ENCODE measurements around the gene ILF3. TPM values are rescaled to one million over a fixed set of nuclear protein-coding genes. Genes with fewer than 3 reads are reported as not detected.

Gene ILF3
- total and polyA plus RNA-seq, 5 experiments from 2014 or later: 79.6 to 391 (median 99.1) TPM

DNA sequence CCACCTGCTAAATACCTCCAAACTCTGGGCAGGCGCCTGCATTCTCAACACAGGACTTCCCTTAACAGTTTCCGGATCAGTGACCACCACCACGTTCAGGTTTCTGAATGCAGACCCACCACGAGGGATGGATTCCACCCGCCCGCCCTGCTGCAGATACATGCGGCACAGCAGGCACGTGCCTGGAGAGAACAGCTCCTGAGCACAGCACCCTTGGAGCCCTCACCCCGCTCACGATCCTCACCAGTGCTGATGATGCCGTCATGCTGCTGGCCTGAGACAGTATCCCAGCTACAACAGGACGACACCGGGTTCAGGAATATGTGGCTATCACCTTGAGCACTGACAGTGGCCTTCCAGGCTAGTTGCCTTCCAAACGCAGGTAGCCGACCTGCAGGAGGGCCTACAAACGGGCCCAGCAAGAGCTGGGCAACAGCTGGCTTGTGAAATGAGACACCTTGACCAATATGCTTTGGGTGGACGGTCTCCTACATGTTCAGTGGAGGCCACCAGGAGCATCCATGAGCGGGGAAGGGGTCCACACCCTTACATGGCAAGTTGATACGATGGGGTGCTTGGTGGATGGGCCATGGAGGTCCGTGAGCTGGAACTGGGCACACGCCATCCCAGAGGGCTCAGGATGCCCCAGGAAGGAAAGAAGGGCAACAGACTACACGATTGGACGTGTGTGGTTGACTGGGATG lies 37.2 kb downstream of the ILF3 start:
- ATAC-seq (no peak), DNase-seq (no peak)
- POLR2A ChIA-PET: interaction anchor here (0.6 kb wide), 1 partner anchor 146 kb away, joined by 4 read pairs; no protein-coding TSS in a partner anchor
- Mint-ChIP-seq H3K4me1 (peaks cover 13 to 21% (median 15%) of the 10 kb centered on the region in 4 donors), H3K27ac (peak overlapping the region in 5 of 10 donors; percentile 16 to 79 (median 55)), H3K36me3 (peaks cover 0 to 46% (median 6%) of the 10 kb centered on the region in 3 donors), H3K4me3 (no peak overlapping the region), H3K9me3 (no peaks in the 10 kb centered on the region), H3K27me3 (no peaks in the 10 kb centered on the region)

DNA sequence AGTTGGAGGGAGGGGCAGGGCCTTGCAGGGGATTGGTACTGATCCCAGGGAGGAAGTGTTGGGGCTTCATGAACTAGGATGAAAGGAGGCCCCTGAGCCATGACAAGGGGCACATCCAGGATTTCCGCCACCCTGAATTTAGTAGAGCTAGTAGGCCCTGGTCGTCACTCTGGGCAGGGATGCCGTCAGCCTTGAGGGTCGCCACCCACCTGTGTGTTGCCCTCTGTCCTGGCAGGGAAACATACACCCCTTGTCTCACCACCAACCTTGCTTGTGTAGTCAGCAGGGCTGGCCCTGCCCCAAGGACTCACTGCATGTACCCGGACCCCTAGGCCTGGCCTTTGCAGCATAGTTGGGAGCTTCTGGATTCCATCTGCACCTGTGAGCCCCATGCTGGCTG lies 37.7 kb downstream of the ILF3 start:
- DNase-seq (no peak), ATAC-seq (no peak)
- Mint-ChIP-seq H3K27ac (peak overlapping the region in 4 of 10 donors; percentile 16 to 79 (median 66)), H3K9me3 (no peaks in the 10 kb centered on the region), H3K36me3 (peaks cover 0 to 43% (median 6%) of the 10 kb centered on the region in 3 donors), H3K4me3 (no peak overlapping the region), H3K27me3 (peaks cover 0 to 3% (median 0%) of the 10 kb centered on the region in 5 donors), H3K4me1 (peaks cover 16 to 25% (median 18%) of the 10 kb centered on the region in 4 donors)
- POLR2A ChIA-PET: interaction anchor here (1.3 kb wide), 1 partner anchor 37 kb away, joined by 5 read pairs; no protein-coding TSS in a partner anchor

DNA sequence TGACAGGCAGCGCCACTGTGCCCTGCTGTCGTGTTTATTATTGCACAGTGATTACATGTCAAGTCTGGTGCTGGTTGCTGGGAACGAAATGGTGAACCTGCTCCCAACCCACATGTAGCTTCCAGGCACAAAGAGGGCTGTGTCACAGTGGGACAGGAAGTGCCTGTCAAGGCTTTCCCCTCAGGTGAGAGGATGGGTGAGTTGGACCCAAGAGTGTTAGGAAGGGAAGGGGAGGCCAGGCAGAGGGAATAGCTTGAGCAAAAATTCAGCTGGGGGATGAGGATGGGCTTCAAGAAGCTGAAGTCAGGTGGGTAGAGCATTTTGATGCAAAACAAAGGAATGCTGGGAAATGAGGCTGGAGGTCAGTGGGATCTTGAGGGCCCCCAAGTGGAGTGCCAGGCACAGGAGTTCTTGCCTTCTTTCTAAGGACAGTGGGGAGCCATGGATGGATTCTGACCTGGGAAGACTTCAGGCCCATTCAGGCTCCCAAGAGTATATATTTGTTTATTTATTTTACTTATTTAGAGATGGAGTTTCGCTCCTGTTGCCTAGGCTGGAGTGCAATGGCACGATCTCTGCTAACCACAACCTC lies 38.6 kb downstream of the ILF3 start:
- H3K36me3 Mint-ChIP-seq: peaks cover 0 to 39% (median 6%) of the 10 kb centered on the region in 3 donors
- H3K4me3 Mint-ChIP-seq: peak overlapping the region in 2 of 10 donors; percentile 2 to 10
- peak overlapping the region in 6 of 10 donors; percentile 4 to 89 (median 57) for H3K27ac Mint-ChIP-seq
- POLR2A ChIA-PET: interaction anchor here (1.1 to 1.3 kb wide), 2 partner anchors 8 to 38 kb away, joined by 3 to 5 read pairs; partner anchors contain the start of gene QTRT1
- ATAC-seq: no peak
- H3K27me3 Mint-ChIP-seq: peaks cover 0 to 3% (median 0%) of the 10 kb centered on the region in 5 donors
- DNase-seq: no peak
- H3K4me1 Mint-ChIP-seq: peaks cover 16 to 25% (median 18%) of the 10 kb centered on the region in 4 donors
- no peaks in the 10 kb centered on the region for H3K9me3 Mint-ChIP-seq

GRCh38 chr19:10694706-10695307 lies 40.7 kb downstream of the ILF3 start:
- H3K9me3 Mint-ChIP-seq: no peaks in the 10 kb centered on the region
- peaks cover 0 to 3% (median 0%) of the 10 kb centered on the region in 5 donors for H3K27me3 Mint-ChIP-seq
- H3K27ac Mint-ChIP-seq: peak overlapping the region in 1 of 10 donors; percentile 96
- DNase-seq (no peak), ATAC-seq (no peak)
- POLR2A ChIA-PET: interaction anchor here (0.6 to 2.1 kb wide), 3 partner anchors 23 to 140 kb away, joined by 3 to 8 read pairs (median 7); partner anchors contain the start of gene DNM2
- H3K36me3 Mint-ChIP-seq: peaks cover 0 to 20% (median 2%) of the 10 kb centered on the region in 3 donors
- peak overlapping the region in 6 of 10 donors; percentile 80 to 98 (median 88) for H3K4me3 Mint-ChIP-seq
- H3K4me1 Mint-ChIP-seq: peaks cover 14 to 25% (median 18%) of the 10 kb centered on the region in 4 donors

DNA sequence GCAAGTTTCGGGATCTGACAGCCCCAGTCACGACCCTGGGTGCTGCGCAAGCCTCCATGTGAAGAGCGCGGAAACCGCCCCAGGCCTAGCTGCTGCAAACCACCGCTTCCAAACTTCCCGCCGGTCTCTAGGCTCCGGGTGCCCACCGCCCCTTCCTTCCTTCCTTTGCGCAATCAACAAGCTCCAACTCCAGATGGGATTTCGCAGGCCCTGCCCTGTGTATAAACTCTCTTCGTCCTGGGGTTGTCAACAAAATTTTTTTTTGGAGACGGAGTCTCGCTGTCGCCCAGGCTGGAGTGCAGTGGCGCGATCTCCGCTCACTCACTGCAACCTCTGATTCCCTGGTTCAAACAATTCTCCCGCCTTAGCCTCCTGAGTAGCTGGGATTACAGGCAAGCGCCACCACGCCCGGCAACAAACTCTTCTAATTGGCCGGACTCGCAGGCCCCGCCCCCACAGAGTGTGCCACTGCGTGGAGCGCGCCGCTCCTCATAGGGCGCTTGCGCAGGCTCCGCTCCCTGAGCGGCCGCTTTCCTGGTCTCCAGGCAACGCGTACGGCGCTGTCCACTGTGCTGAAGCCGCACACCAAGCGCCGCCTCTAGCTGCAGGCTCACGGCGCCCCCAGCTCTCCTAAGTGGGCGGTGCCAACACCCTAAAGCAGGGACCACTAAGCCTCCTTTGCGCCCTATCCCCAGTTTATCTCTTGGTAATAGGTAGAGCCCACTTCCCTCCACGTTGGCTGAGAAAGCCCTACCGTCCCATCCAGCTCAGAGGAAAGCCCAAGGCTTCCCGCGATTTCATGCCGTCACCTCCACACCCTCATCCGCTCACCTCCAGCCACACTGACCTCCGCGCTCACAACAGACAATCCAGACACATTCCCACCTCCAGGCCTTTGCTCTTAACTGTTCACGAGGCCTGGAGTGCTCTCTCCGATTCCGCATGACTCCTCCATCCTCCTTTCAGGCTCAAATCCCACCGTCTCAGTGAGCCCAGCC lies 41.6 kb downstream of the ILF3 start:
- ATAC-seq: peak; percentile 92 to 96
- H3K36me3 Mint-ChIP-seq: peaks cover 0 to 12% (median 2%) of the 10 kb centered on the region in 3 donors
- no peaks in the 10 kb centered on the region for H3K9me3 Mint-ChIP-seq
- DNase-seq: peak; percentile 80 to 92 (median 86)
- peak overlapping the region; percentile 78 to 98 (median 88) for H3K4me3 Mint-ChIP-seq
- H3K4me1 Mint-ChIP-seq: peaks cover 11 to 25% (median 18%) of the 10 kb centered on the region in 4 donors
- peaks cover 0 to 3% (median 0%) of the 10 kb centered on the region in 5 donors for H3K27me3 Mint-ChIP-seq
- POLR2A ChIA-PET: interaction anchor here (0.5 to 2.1 kb wide), 8 partner anchors 22 to 451 kb away, joined by 3 to 8 read pairs (median 5); partner anchors contain the start of gene DNM2
- H3K27ac Mint-ChIP-seq: peak overlapping the region in 9 of 10 donors; percentile 20 to 96 (median 71)

DNA sequence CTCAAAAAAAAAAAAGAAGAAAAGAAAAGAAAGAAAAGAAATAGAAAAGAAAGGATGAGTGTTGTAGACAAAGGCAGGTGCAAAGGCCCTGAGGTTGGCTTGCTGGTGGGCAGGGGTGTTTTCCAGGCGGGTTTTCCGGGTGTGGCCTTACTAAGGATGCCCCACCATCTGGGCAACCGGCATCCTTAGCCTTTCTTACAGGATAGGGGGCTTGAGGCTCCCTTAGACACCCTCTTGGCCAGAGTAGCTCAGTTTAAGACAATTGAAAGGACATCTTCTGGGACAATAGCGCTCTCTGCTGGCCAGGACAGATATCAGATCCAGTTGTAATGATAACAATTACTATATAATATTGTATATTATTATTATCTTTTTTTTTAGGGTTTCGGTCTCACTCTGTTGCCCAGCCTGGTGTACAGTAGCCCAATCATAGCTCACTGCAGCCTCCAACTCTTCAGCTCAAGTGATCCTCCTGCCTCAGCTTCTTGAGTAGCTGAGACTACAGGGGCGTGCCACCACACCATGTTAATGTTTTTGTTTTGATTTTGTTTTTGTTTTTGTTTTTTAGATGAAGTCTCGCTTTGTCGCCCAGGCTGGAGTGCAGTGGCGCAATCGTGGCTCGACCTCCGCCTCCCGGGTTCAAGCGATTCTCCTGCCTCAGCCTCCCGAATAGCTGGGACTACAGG lies 45.6 kb downstream of the ILF3 start:
- H3K36me3 Mint-ChIP-seq: peaks cover 0 to 5% (median 0%) of the 10 kb centered on the region in 3 donors
- no peak for ATAC-seq
- POLR2A ChIA-PET: interaction anchor here (0.6 to 5.5 kb wide), 5 partner anchors 18 to 159 kb away, joined by 3 to 36 read pairs (median 5); partner anchors contain the start of gene DNM2

GRCh38 chr19:10701955-10702525 lies 47.9 kb downstream of the ILF3 start:
- POLR2A ChIA-PET: interaction anchor here (0.5 to 5.5 kb wide), 19 partner anchors 9 to 486 kb away, joined by 3 to 36 read pairs (median 4); partner anchors contain the start of genes DNM2 and TMED1
- Mint-ChIP-seq H3K4me3 (peak overlapping the region; percentile 88 to 98 (median 96)), H3K27ac (peak overlapping the region; percentile 8 to 94 (median 84)), H3K27me3 (peaks cover 0 to 4% (median 0%) of the 10 kb centered on the region in 5 donors), H3K36me3 (peaks cover 0 to 13% (median 0%) of the 10 kb centered on the region in 3 donors), H3K4me1 (peaks cover 6 to 14% (median 13%) of the 10 kb centered on the region in 4 donors), H3K9me3 (no peaks in the 10 kb centered on the region)
- peak; percentile 25 to 29 for ATAC-seq
- DNase-seq: peak in 1 of 10 donors; percentile 16

More for the DNA sequence above, 45.6 kb downstream of the ILF3 start:
- peak; percentile 36 to 79 (median 62) for DNase-seq
- H3K27me3 Mint-ChIP-seq: peaks cover 0 to 4% (median 0%) of the 10 kb centered on the region in 5 donors
- peak overlapping the region in 2 of 10 donors; percentile 4 to 20 for H3K4me3 Mint-ChIP-seq
- H3K4me1 Mint-ChIP-seq: peaks cover 15 to 33% (median 31%) of the 10 kb centered on the region in 4 donors
- no peaks in the 10 kb centered on the region for H3K9me3 Mint-ChIP-seq
- peak overlapping the region in 1 of 10 donors; percentile 27 for H3K27ac Mint-ChIP-seq

DNA sequence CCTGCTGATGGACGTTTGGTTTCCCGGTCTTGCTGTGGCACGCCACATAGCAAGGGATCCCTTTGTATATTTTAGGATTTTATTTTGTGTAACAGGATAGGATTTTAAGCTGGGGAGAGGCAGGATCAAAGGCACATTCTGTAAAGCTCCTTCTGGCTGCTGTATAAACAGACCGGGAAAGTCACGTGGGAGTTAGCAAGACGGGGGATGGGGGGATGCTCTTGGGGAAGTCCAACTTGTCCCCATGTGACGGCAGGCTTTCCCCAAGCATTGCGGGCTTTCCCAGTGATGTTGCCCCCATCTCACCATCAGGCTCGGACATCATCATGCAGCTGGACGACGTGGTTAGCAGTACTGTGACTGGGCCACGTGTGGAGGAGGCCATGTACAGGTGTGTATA lies 52.8 kb downstream of the ILF3 start:
- Mint-ChIP-seq H3K27me3 (no peaks in the 10 kb centered on the region), H3K27ac (no peak overlapping the region), H3K4me3 (no peak overlapping the region), H3K4me1 (peaks cover under 1 to 6% (median 4%) of the 10 kb centered on the region in 4 donors), H3K36me3 (peaks cover 0 to 36% (median 0%) of the 10 kb centered on the region in 3 donors), H3K9me3 (no peaks in the 10 kb centered on the region)
- POLR2A ChIA-PET: interaction anchor here (0.6 to 0.7 kb wide), 2 partner anchors 48 to 49 kb away, joined by 4 read pairs; no protein-coding TSS in a partner anchor
- no peak for DNase-seq
- ATAC-seq: no peak

DNA sequence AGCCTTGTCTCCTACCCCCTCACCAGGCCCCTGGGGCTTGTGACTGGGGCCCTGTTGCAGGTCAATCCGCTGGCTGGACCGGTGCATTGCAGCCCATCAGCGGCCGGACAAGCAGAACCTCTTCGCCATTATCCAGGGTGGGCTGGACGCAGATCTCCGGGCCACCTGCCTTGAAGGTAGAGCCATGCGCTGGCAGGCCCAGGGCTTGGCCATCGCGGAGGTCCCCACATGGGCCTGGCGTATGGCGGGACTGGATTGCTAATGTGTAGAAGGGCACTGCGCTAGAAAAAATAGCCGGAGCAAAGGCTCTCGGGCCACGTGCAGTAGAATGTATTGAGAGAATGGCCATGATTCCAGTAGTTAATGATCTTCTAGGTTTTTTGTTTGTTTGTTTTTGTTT lies 53.3 kb downstream of the ILF3 start:
- DNase-seq (no peak), ATAC-seq (no peak)
- H3K36me3 Mint-ChIP-seq: peaks cover 0 to 38% (median 0%) of the 10 kb centered on the region in 3 donors
- peaks cover 0 to 2% (median 0%) of the 10 kb centered on the region in 4 donors for H3K4me1 Mint-ChIP-seq
- H3K4me3 Mint-ChIP-seq: no peak overlapping the region
- H3K27me3 Mint-ChIP-seq: no peaks in the 10 kb centered on the region
- H3K9me3 Mint-ChIP-seq: no peaks in the 10 kb centered on the region
- POLR2A ChIA-PET: no interaction called here
- H3K27ac Mint-ChIP-seq: no peak overlapping the region

DNA sequence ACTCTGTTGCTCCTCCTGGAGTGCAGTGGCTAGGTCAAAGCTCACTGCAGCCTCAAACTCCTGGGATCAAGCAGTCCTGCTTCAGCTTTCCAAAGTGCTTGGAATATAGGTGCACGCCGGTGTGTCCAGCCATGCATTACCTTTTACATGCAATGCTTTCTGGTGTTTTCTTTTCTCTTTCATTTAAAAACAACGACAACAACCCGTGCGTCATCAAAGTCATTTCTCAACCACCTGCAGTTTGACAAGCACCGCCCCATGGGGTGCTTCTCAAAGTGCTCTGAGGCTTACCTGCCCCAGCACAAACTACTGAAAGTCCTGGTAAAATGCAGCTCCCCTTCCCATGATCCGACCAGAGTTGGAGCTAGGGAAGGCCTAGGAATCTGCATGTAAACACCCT lies 54.1 kb downstream of the ILF3 start:
- peaks cover 0 to 38% (median 0%) of the 10 kb centered on the region in 3 donors for H3K36me3 Mint-ChIP-seq
- no peaks in the 10 kb centered on the region for H3K27me3 Mint-ChIP-seq
- no peak for ATAC-seq
- H3K4me1 Mint-ChIP-seq: peaks cover 0 to 2% (median under 1%) of the 10 kb centered on the region in 4 donors
- H3K27ac Mint-ChIP-seq: no peak overlapping the region
- no peak overlapping the region for H3K4me3 Mint-ChIP-seq
- H3K9me3 Mint-ChIP-seq: no peaks in the 10 kb centered on the region
- POLR2A ChIA-PET: interaction anchor here (0.6 kb wide), 2 partner anchors 26 to 186 kb away, joined by 4 to 7 read pairs; no protein-coding TSS in a partner anchor
- DNase-seq: no peak

Data from naive thymus-derived CD8-positive, alpha-beta T cell (primary cell).